Osteocyte (in vitro differentiated cells): ENCODE measurements around the gene PLEKHA1. TPM values are rescaled to one million over a fixed set of nuclear protein-coding genes. Genes with fewer than 3 reads are reported as not detected.
A peak's percentile ranks its signal among the peaks of the same experiment; 100 is the strongest.

Experiments used
- DNase-seq: peaks from one replicate; pipeline ENCODE4 v3.0.0; 2021; ENCODE audit warnings: mixed read lengths; ENCODE audit not compliant: unreplicated experiment; ENCODE audit errors: extremely low spot score
- H3K27ac Mint-ChIP-seq: one replicate; pipeline ENCODE4 v1.8.0; 2021; ENCODE audit warnings: mild to moderate bottlenecking, mixed read lengths; ENCODE audit not compliant: unreplicated experiment
- H3K27me3 Mint-ChIP-seq: one replicate; pipeline ENCODE4 v1.8.0; 2021; ENCODE audit warnings: mixed read lengths; ENCODE audit not compliant: unreplicated experiment
- H3K36me3 Mint-ChIP-seq: one replicate; pipeline ENCODE4 v1.8.0; 2021; ENCODE audit warnings: mixed read lengths; ENCODE audit not compliant: unreplicated experiment
- H3K4me1 Mint-ChIP-seq: one replicate; pipeline ENCODE4 v1.8.0; 2021; ENCODE audit warnings: mixed read lengths; ENCODE audit not compliant: unreplicated experiment
- H3K4me3 Mint-ChIP-seq: one replicate; pipeline ENCODE4 v1.8.0; 2021; ENCODE audit warnings: mild to moderate bottlenecking, moderate library complexity, mixed read lengths; ENCODE audit not compliant: unreplicated experiment
- H3K9me3 Mint-ChIP-seq: one replicate; pipeline ENCODE4 v1.8.0; 2021; ENCODE audit warnings: mixed read lengths; ENCODE audit not compliant: unreplicated experiment
- CTCF ChIP-seq: fragments of 200-600 bp; sonication (generic); IDR thresholded peaks from 2 replicates; pipeline ENCODE4 v1.5.0; 2021; ENCODE audit warnings: antibody characterized with exemption, mild to moderate bottlenecking, moderate library complexity
- long read RNA-seq: library from polyadenylated mRNA; unstranded; transcript quantifications from one replicate; pipeline ENCODE4 v2.0.0, GENCODE V29; 2021
- total RNA-seq: library from RNA; stranded (reverse); gene quantifications from 2 replicates; pipeline ENCODE4 v1.2.1, GENCODE V29; 2021

PLEKHA1 gene
- 62.8 and 66.9 TPM in 2 replicates for total RNA-seq
- long read RNA-seq, full-length matches to known transcripts: 4 of 318 reads
- long read RNA-seq, partial matches to known transcripts: 34 of 318 reads
- long read RNA-seq, other reads (novel, unspliced or antisense): 280 of 318 reads

- H3K9me3 Mint-ChIP-seq: no peaks in the 10 kb centered on the region
- peak; percentile 99 for DNase-seq
Measured at GRCh38 chr10:122374237-122374858, at the start of gene PLEKHA1. TSS of gene PLEKHA1 (plus strand) at chr10:122374708. CDS start at chr10:122393201, 18,493 bp downstream.

GRCh38 chr10:122325235-122325634 is 49.3 kb upstream of the PLEKHA1 start:
- Mint-ChIP-seq H3K9me3 (peaks cover 11% of the 10 kb centered on the region), H3K27ac (no peak overlapping the region), H3K4me3 (no peak overlapping the region), H3K36me3 (peaks cover 5% of the 10 kb centered on the region), H3K27me3 (no peaks in the 10 kb centered on the region), H3K4me1 (peaks cover 26% of the 10 kb centered on the region)
- peak; percentile 54 for DNase-seq
- no peak for TF ChIP-seq CTCF

More at GRCh38 chr10:122374237-122374858, at the start of gene PLEKHA1:
- H3K4me3 Mint-ChIP-seq: peak within 1 kb of the TSS; percentile 94
- TF ChIP-seq CTCF: no peak
- H3K36me3 Mint-ChIP-seq: peaks cover 5% of the 10 kb centered on the region
- H3K27ac Mint-ChIP-seq: peak within 1 kb of the TSS; percentile 93
- no peaks in the 10 kb centered on the region for H3K27me3 Mint-ChIP-seq
- H3K4me1 Mint-ChIP-seq: peaks cover 39% of the 10 kb centered on the region

- peaks cover 7% of the 10 kb centered on the region for H3K9me3 Mint-ChIP-seq
- H3K27me3 Mint-ChIP-seq: no peaks in the 10 kb centered on the region
- TF ChIP-seq CTCF: no peak
- H3K27ac Mint-ChIP-seq: no peak overlapping the region
- DNase-seq: peak; percentile 30
- H3K4me3 Mint-ChIP-seq: no peak overlapping the region
- no peaks in the 10 kb centered on the region for H3K36me3 Mint-ChIP-seq
- H3K4me1 Mint-ChIP-seq: peaks cover 32% of the 10 kb centered on the region
Measured at GRCh38 chr10:122326385-122326784, 48.1 kb upstream of the PLEKHA1 start.

- Mint-ChIP-seq H3K27me3 (no peaks in the 10 kb centered on the region), H3K4me3 (no peak overlapping the region), H3K36me3 (no peaks in the 10 kb centered on the region), H3K27ac (no peak overlapping the region), H3K9me3 (peaks cover 4% of the 10 kb centered on the region), H3K4me1 (peaks cover 36% of the 10 kb centered on the region)
- no peak for TF ChIP-seq CTCF
- peak; percentile 36 for DNase-seq
Measured at GRCh38 chr10:122326806-122327205, 47.7 kb upstream of the PLEKHA1 start.
